ACC112 (cell line): ENCODE data around the gene SIK3.
A peak's percentile ranks its signal among the peaks of the same experiment; 100 is the strongest.

Source experiments
- H2AFZ ChIP-seq: fragments of 200-600 bp; sonication (generic); one replicate; pipeline ENCODE4 v1.6.0; 2017; ENCODE audit warnings: antibody characterized with exemption, low read length; ENCODE audit not compliant: unreplicated experiment
- H3K27ac ChIP-seq: fragments of 200-600 bp; sonication (generic); 2 replicates; pipeline ENCODE4 v1.5.1; 2014; ENCODE audit warnings: low read depth, mild to moderate bottlenecking, antibody characterized with exemption, low read length, moderate library complexity
- H3K27me3 ChIP-seq: fragments of 200-600 bp; sonication (generic); 2 replicates; pipeline ENCODE4 v1.6.1; 2014; ENCODE audit warnings: mild to moderate bottlenecking, antibody characterized with exemption, low read length, moderate library complexity, mixed read lengths; ENCODE audit not compliant: insufficient read depth
- H3K36me3 ChIP-seq: fragments of 200-600 bp; sonication (generic); 2 replicates; pipeline ENCODE4 v1.6.1; 2016; ENCODE audit warnings: mild to moderate bottlenecking, antibody characterized with exemption, low read length, moderate library complexity, mixed read lengths; ENCODE audit not compliant: insufficient read depth
- H3K4me1 ChIP-seq: fragments of 200-600 bp; sonication (generic); one replicate; pipeline ENCODE4 v1.6.1; 2016; ENCODE audit warnings: low read length, mixed read lengths; ENCODE audit not compliant: insufficient read depth, unreplicated experiment, control insufficient read depth
- H3K4me3 ChIP-seq: fragments of 200-600 bp; sonication (generic); 2 replicates; pipeline ENCODE4 v1.5.1; 2014; ENCODE audit warnings: mild to moderate bottlenecking, low read depth, low read length
- H3K79me2 ChIP-seq: fragments of 200-600 bp; sonication (generic); one replicate; pipeline ENCODE4 v1.6.0; 2016; ENCODE audit warnings: low read length; ENCODE audit not compliant: control insufficient read depth, unreplicated experiment, insufficient read depth

The SIK3 gene

GRCh38 chr11:117022526-117022925 lies 75.7 kb downstream of the SIK3 start:
- no peak overlapping the region for H2AFZ ChIP-seq
- H3K79me2 ChIP-seq = peaks cover 34% of the 10 kb centered on the region

DNA sequence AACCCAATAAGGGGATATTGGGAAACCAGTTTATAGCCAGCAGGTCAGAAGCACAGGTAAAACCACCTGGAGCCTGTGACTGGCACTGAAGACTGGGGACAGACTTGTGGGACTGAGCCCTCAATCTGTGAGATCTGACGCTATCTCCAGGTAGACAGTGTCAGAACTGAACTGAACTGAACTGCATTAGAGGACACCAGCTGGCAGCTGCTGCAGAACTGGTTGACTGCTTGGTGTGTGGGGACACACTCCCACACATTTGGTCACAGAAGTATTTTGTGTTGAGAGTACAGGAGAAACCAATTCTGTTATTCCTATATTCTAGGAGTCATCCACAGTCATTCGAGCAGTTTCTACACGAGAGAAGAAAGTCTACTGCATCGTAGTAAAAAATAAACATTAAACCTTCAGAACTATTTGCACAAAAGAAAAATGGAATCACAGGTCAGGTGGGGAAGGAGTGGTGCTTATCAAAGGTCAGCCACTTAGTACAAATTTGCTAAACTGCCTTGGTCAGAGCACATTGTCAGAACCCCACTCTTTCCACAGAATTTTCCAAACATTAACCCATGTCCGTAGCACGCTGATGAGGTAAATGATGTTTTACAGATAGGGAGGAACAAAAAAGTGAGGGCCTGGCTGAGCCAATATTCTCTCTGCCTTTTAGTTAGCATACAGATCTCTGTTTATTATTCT lies 77.2 kb downstream of the SIK3 start:
- Histone ChIP-seq H3K4me3 (no peak overlapping the region), H3K27me3 (no peaks in the 10 kb centered on the region), H3K79me2 (peaks cover 29% of the 10 kb centered on the region), H3K27ac (no peak overlapping the region), H2AFZ (no peak overlapping the region), H3K4me1 (no peaks in the 10 kb centered on the region), H3K36me3 (no peaks in the 10 kb centered on the region)

More at GRCh38 chr11:117022526-117022925, 75.7 kb downstream of the SIK3 start:
- Histone ChIP-seq H3K27me3 (no peaks in the 10 kb centered on the region), H3K4me1 (peaks cover 14% of the 10 kb centered on the region), H3K36me3 (no peaks in the 10 kb centered on the region), H3K4me3 (no peak overlapping the region), H3K27ac (no peak overlapping the region)

GRCh38 chr11:117020287-117020686 lies 77.9 kb downstream of the SIK3 start:
- Histone ChIP-seq H3K4me3 (no peak overlapping the region), H2AFZ (no peak overlapping the region), H3K27me3 (no peaks in the 10 kb centered on the region), H3K27ac (no peak overlapping the region), H3K79me2 (peaks cover 25% of the 10 kb centered on the region), H3K36me3 (no peaks in the 10 kb centered on the region), H3K4me1 (no peaks in the 10 kb centered on the region)

DNA sequence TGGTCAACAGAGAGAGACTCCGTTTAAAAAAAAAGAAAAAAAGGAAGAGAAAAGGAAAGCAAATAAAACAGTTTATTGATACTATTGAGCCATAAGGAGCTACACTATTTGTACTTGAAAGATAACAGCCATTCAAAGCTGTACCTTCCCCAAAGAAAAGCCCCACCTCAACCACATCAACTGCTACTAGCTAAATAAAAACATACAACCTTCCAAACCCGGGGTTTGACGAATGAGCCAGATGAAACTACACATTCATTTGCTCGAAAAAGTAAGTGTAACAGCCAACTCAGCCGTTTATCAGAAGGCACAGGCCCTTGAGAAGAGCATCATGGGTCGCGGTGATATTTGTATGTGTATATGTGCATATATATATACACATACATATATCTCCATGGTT lies 78.4 kb downstream of the SIK3 start:
- Histone ChIP-seq H2AFZ (no peak overlapping the region), H3K36me3 (no peaks in the 10 kb centered on the region), H3K79me2 (peaks cover 25% of the 10 kb centered on the region), H3K4me1 (no peaks in the 10 kb centered on the region), H3K4me3 (no peak overlapping the region), H3K27me3 (no peaks in the 10 kb centered on the region), H3K27ac (no peak overlapping the region)

DNA sequence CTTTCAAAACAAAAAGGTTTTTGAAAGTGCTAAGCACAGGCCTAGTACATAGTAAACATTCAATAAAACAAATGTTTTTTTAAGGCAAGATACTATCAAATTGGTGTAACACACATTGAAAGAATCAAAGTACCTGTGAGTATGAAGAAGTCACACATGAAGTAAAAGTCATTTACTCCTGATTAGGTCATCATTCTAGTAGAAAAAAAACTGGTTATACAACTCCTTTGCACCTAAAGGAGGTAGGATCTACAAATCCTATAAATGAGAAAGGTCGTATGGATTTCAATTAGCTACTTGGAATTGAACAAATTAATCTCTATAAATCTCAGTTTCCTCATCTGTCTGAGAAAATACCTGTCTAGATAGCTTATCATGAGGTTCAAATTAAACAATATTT lies 80.8 kb downstream of the SIK3 start:
- Histone ChIP-seq H3K36me3 (no peaks in the 10 kb centered on the region), H3K4me1 (no peaks in the 10 kb centered on the region), H3K27me3 (no peaks in the 10 kb centered on the region), H3K27ac (no peak overlapping the region), H2AFZ (no peak overlapping the region), H3K4me3 (no peak overlapping the region), H3K79me2 (peaks cover 21% of the 10 kb centered on the region)

- Histone ChIP-seq H2AFZ (no peak overlapping the region), H3K27ac (no peak overlapping the region), H3K79me2 (peaks cover 24% of the 10 kb centered on the region)
These were observed 81.5 kb downstream of the SIK3 start for GRCh38 chr11:117016747-117017146.

DNA sequence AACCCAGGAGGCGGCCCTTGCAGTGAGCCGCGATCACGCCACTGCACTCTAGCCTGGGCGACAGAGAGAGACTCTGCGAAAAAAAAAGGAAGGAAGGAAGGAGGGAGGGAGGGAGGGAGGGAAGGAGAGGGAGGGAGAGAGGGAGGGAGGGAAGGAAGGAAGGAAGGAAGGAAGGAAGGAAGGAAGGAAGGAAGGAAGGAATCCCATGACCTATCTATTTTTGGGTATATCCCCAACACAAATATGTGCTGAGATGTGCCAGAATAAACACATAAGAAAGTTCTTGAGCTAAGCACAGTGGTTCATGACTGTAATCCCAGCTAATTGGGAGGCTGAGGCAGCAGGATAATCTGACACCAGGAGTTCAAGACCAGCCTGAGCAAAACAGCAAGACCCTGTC lies 82.0 kb downstream of the SIK3 start:
- H3K79me2 ChIP-seq = peaks cover 20% of the 10 kb centered on the region
- peaks cover 7% of the 10 kb centered on the region for H3K4me1 ChIP-seq
- no peaks in the 10 kb centered on the region for H3K36me3 ChIP-seq
- no peaks in the 10 kb centered on the region for H3K27me3 ChIP-seq
- no peak overlapping the region for H3K4me3 ChIP-seq
- H3K27ac ChIP-seq = no peak overlapping the region
- no peak overlapping the region for H2AFZ ChIP-seq

More at GRCh38 chr11:117016747-117017146, 81.5 kb downstream of the SIK3 start:
- no peaks in the 10 kb centered on the region for H3K36me3 ChIP-seq
- peaks cover 3% of the 10 kb centered on the region for H3K4me1 ChIP-seq
- H3K27me3 ChIP-seq = no peaks in the 10 kb centered on the region
- no peak overlapping the region for H3K4me3 ChIP-seq

GRCh38 chr11:117011541-117011898 lies 86.7 kb downstream of the SIK3 start:
- no peak overlapping the region for H3K4me3 ChIP-seq
- H3K27me3 ChIP-seq = no peaks in the 10 kb centered on the region
- peaks cover 9% of the 10 kb centered on the region for H3K79me2 ChIP-seq
- H2AFZ ChIP-seq = no peak overlapping the region
- H3K36me3 ChIP-seq = no peaks in the 10 kb centered on the region
- H3K27ac ChIP-seq = peak overlapping the region; percentile 87
- peaks cover 20% of the 10 kb centered on the region for H3K4me1 ChIP-seq

DNA sequence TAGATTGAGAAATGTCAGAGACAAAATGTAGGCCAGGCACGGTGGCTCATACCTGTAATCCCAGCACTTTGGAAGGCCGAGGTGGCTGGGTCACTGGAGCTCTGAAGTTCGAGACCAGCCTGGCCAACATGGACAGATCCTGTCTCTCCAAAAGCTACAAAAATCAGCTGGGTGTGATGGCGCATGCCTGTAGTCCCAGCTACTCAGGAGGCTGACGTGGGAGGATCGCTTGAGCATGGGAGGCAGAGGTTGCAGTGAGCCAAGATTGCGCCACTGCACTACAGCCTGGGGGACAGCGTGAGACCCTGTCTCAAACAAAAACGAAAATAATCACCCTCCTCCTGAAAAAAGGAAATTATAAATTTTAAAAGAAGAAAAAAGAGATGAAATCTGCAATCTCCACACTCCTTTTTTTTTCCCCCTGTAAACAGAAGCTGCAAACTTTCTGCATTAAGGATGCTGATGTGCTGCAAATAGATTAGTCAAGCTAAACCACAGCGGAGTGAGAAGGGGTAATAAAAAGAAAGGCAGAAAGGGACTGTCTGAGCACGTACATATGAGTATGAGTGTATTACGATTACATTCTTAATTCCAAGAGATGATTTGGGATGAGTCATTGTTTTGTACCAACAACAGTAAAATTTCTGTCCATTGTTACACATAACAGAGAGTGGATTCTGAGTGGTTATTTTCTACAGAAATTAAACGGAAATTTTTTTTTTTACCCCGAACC lies 87.3 kb downstream of the SIK3 start:
- H3K36me3 ChIP-seq = no peaks in the 10 kb centered on the region
- no peak overlapping the region; the same call in 1 of the 2 replicates for H3K4me3 ChIP-seq
- H3K4me1 ChIP-seq = peaks cover 20% of the 10 kb centered on the region
- peaks cover 9% of the 10 kb centered on the region for H3K79me2 ChIP-seq
- peak overlapping the region; percentile 87 for H3K27ac ChIP-seq
- no peak overlapping the region for H2AFZ ChIP-seq
- H3K27me3 ChIP-seq = no peaks in the 10 kb centered on the region

- Histone ChIP-seq H3K4me3 (no peak overlapping the region), H3K4me1 (peaks cover 20% of the 10 kb centered on the region), H2AFZ (no peak overlapping the region), H3K36me3 (no peaks in the 10 kb centered on the region), H3K79me2 (peaks cover 12% of the 10 kb centered on the region), H3K27me3 (no peaks in the 10 kb centered on the region), H3K27ac (peak overlapping the region; percentile 87)
These were observed 88.2 kb downstream of the SIK3 start for GRCh38 chr11:117009905-117010605.
